ENCODE measurements around the gene AMPD2.

AMPD2 gene

DNA sequence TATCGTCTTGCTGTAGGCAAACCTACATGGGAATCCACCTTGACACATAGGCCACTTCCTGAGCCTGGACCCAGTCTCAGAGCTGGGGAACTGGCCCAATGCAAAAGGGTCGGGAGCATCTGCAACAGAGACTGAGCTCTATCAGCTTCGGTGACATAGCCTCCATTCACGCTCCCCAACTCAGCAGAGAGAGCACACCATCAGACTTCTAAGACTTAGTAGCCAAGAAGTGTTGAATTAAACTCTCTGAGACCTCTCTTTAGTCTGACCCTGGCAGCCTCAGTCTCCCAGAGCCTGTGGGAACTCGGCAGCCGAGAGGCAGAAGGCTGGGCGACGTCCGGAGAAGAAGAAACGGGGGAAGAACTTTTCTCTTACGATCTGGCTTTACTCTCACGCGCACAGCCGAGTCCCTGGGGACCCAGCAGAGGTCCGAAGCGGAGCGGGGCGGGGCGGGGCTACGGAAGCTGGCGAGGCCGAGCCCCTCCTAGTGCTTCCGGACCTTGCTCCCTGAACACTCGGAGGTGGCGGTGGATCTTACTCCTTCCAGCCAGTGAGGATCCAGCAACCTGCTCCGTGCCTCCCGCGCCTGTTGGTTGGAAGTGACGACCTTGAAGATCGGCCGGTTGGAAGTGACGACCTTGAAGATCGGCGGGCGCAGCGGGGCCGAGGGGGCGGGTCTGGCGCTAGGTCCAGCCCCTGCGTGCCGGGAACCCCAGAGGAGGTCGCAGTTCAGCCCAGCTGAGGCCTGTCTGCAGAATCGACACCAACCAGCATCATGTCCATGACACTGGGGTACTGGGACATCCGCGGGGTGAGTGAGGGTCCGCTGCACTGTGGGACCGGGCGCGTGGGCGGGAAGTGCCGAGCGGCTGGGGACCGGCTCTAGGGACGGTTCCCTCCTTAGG lies 36.2 kb downstream of the AMPD2 start, which contains the start of gene GSTM4:
Gene GSTM4, plus strand, starts transcription at position 485 of the 905 bp plus-strand sequence. Its CDS starts 291 bp downstream, at position 776.
- H3K36me3 ChIP-seq (ENCODE audit: low read length), result no peaks in the 10 kb centered on the region
- peak within 1 kb of the TSS; percentile 95 for H2AFZ ChIP-seq (ENCODE audit: low read depth, low read length, severe bottlenecking)
- H3F3A ChIP-seq (ENCODE audit: insufficient read depth), result no peaks in the 10 kb centered on the region
- peak within 1 kb of the TSS; percentile 92 for H3K4me3 ChIP-seq (ENCODE audit: insufficient read depth, low read length, poor library complexity, severe bottlenecking)
- no peaks in the 10 kb centered on the region for H3K9me3 ChIP-seq (ENCODE audit: insufficient read depth, low read length)
- H3K27me3 ChIP-seq (ENCODE audit: low read length), result no peaks in the 10 kb centered on the region
- no peaks in the 10 kb centered on the region for H4K20me1 ChIP-seq (ENCODE audit: low read depth, low read length)
- H3K9ac ChIP-seq (ENCODE audit: low read length), result peak within 1 kb of the TSS; percentile 77
- H3K79me2 ChIP-seq (ENCODE audit: insufficient read depth, low read length), result no peaks in the 10 kb centered on the region
- peak within 1 kb of the TSS; percentile 46 for H3K27ac ChIP-seq (ENCODE audit: low read depth, low read length)
- no peak for TF ChIP-seq EZH2phosphoT487 (conservative IDR thresholded peaks at IDR 0.05; ENCODE audit: low read length)
- TF ChIP-seq, protein P1, sequence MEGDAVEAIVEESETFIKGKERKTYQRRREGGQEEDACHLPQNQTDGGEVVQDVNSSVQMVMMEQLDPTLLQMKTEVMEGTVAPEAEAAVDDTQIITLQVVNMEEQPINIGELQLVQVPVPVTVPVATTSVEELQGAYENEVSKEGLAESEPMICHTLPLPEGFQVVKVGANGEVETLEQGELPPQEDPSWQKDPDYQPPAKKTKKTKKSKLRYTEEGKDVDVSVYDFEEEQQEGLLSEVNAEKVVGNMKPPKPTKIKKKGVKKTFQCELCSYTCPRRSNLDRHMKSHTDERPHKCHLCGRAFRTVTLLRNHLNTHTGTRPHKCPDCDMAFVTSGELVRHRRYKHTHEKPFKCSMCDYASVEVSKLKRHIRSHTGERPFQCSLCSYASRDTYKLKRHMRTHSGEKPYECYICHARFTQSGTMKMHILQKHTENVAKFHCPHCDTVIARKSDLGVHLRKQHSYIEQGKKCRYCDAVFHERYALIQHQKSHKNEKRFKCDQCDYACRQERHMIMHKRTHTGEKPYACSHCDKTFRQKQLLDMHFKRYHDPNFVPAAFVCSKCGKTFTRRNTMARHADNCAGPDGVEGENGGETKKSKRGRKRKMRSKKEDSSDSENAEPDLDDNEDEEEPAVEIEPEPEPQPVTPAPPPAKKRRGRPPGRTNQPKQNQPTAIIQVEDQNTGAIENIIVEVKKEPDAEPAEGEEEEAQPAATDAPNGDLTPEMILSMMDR (IDR thresholded peaks at IDR 0.05; ENCODE audit: insufficient read depth, low read length, poor library complexity, severe bottlenecking), result no peak
- H3K9me2 ChIP-seq (replicated peaks; ENCODE audit: insufficient read depth, low read length), result no peaks in the 10 kb centered on the region
- peak within 1 kb of the TSS; percentile 86 for H3K4me2 ChIP-seq (ENCODE audit: low read depth, low read length, poor library complexity, severe bottlenecking)

DNA sequence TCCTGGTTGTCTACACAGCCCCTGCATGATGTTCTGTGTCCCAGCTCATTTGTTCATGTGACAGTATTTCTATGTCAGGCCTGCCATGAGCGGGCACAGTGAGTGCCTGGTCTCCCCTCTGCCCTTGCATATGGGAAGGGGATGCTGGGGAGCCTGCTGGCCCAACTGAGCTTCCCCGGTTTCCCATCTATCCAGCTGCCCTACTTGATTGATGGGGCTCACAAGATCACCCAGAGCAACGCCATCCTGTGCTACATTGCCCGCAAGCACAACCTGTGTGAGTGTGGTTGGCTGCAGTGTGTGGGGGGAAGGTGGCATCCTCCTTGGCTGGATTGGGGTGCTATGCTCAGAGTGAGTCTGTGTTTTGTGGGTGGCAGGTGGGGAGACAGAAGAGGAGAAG lies 37.8 kb downstream of the AMPD2 start:
- Histone ChIP-seq H3K4me3 (ENCODE audit: insufficient read depth, low read length, poor library complexity, severe bottlenecking) (no peak overlapping the region), H3K27ac (ENCODE audit: low read depth, low read length) (no peak overlapping the region), H4K20me1 (ENCODE audit: low read depth, low read length) (no peaks in the 10 kb centered on the region), H3K9ac (ENCODE audit: low read length) (no peak overlapping the region), H3K4me2 (ENCODE audit: low read depth, low read length, poor library complexity, severe bottlenecking) (no peak overlapping the region), H2AFZ (ENCODE audit: low read depth, low read length, severe bottlenecking) (no peak overlapping the region), H3K36me3 (ENCODE audit: low read length) (no peaks in the 10 kb centered on the region), H3K79me2 (ENCODE audit: insufficient read depth, low read length) (no peaks in the 10 kb centered on the region), H3K9me3 (ENCODE audit: insufficient read depth, low read length) (no peaks in the 10 kb centered on the region), H3K9me2 (replicated peaks; ENCODE audit: insufficient read depth, low read length) (no peaks in the 10 kb centered on the region), H3K27me3 (ENCODE audit: low read length) (no peaks in the 10 kb centered on the region), H3F3A (ENCODE audit: insufficient read depth) (no peaks in the 10 kb centered on the region)
- TF ChIP-seq, protein P1 (IDR thresholded peaks at IDR 0.05; ENCODE audit: insufficient read depth, low read length, poor library complexity, severe bottlenecking), result no peak
- no peak for TF ChIP-seq EZH2phosphoT487 (conservative IDR thresholded peaks at IDR 0.05; ENCODE audit: low read length)

DNA sequence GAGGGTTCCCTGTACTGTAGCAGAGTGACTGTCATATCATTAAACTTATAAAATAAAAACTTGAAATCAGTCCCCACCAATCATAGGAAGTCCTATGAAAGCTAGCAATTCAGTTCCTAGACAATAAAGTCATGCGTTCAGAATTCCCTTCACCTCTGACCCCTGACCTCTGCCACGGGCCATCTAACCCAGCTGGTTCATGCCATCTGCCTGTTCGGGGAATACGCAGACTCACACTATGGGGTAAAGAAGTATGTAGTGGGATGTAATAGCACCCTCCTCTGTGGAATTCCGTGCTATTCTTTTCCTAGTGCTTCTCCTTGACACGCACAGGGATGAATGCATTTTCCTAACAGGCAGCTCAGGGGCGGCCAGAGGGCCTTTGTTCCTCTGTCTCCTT lies 38.3 kb downstream of the AMPD2 start:
- Histone ChIP-seq H3K4me2 (ENCODE audit: low read depth, low read length, poor library complexity, severe bottlenecking) (no peak overlapping the region), H3K9me3 (ENCODE audit: insufficient read depth, low read length) (no peaks in the 10 kb centered on the region), H3F3A (ENCODE audit: insufficient read depth) (no peaks in the 10 kb centered on the region), H3K36me3 (ENCODE audit: low read length) (no peaks in the 10 kb centered on the region), H3K9me2 (replicated peaks; ENCODE audit: insufficient read depth, low read length) (no peaks in the 10 kb centered on the region), H3K9ac (ENCODE audit: low read length) (no peak overlapping the region), H3K27ac (ENCODE audit: low read depth, low read length) (no peak overlapping the region), H3K79me2 (ENCODE audit: insufficient read depth, low read length) (no peaks in the 10 kb centered on the region), H3K4me3 (ENCODE audit: insufficient read depth, low read length, poor library complexity, severe bottlenecking) (no peak overlapping the region), H4K20me1 (ENCODE audit: low read depth, low read length) (no peaks in the 10 kb centered on the region), H2AFZ (ENCODE audit: low read depth, low read length, severe bottlenecking) (no peak overlapping the region), H3K27me3 (ENCODE audit: low read length) (no peaks in the 10 kb centered on the region)
- no peak for TF ChIP-seq EZH2phosphoT487 (conservative IDR thresholded peaks at IDR 0.05; ENCODE audit: low read length)
- TF ChIP-seq, protein P1 (IDR thresholded peaks at IDR 0.05; ENCODE audit: insufficient read depth, low read length, poor library complexity, severe bottlenecking), result no peak

Measured in SU-DHL-6 (cell line).